ENCODE data around the gene UNC13D.

- TF ChIP-seq, protein P1, sequence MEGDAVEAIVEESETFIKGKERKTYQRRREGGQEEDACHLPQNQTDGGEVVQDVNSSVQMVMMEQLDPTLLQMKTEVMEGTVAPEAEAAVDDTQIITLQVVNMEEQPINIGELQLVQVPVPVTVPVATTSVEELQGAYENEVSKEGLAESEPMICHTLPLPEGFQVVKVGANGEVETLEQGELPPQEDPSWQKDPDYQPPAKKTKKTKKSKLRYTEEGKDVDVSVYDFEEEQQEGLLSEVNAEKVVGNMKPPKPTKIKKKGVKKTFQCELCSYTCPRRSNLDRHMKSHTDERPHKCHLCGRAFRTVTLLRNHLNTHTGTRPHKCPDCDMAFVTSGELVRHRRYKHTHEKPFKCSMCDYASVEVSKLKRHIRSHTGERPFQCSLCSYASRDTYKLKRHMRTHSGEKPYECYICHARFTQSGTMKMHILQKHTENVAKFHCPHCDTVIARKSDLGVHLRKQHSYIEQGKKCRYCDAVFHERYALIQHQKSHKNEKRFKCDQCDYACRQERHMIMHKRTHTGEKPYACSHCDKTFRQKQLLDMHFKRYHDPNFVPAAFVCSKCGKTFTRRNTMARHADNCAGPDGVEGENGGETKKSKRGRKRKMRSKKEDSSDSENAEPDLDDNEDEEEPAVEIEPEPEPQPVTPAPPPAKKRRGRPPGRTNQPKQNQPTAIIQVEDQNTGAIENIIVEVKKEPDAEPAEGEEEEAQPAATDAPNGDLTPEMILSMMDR (IDR thresholded peaks at IDR 0.05): no peak
- no peak for TF ChIP-seq POLR2A (IDR thresholded peaks at IDR 0.05)
Measured at GRCh38 chr17:75816693-75817092, 27.5 kb downstream of the UNC13D start.
